IMR-90 (cell line): Measurements from ENCODE around the gene S100A13. TPM values are rescaled to one million over a fixed set of nuclear protein-coding genes. Genes with fewer than 3 reads are reported as not detected.

Experiments
- ATAC-seq: fragments of 200-7000 bp; cut with Tn5 transposase; 2 replicates; pipeline ENCODE4 v1.9.1; 2020; ENCODE audit warnings: low read depth, mild to moderate bottlenecking, moderate library complexity
- BruUV-seq: library from RNA; stranded (reverse); fragments of 400-500 nt; replicated peaks from 2 replicates; lab custom pipeline; 2021; lab: Mats Ljungman, UMichigan
- CTCF ChIA-PET: fragments of 300-600 bp; formaldehyde crosslinking; extraction: SDS; loops from one replicate; lab custom pipeline; 2021; ENCODE audit warnings: antibody characterized with exemption; lab: Yijun Ruan, JAX
- POLR2A ChIA-PET: fragments of 300-600 bp; sonication (Branson Sonifier 250); formaldehyde crosslinking; loops from one replicate; lab custom pipeline; 2022; ENCODE audit warnings: antibody characterized with exemption; ENCODE audit not compliant: unreplicated experiment; lab: Charles Lee
- DNase-seq: peaks from one replicate; pipeline ENCODE4 v3.0.0; 2013
- H2AFZ ChIP-seq: replicated peaks from 2 replicates; pipeline ENCODE3; 2013; ENCODE audit warnings: low read length, mild to moderate bottlenecking; ENCODE audit not compliant: poor library complexity
- H2AK5ac ChIP-seq: 2 replicates; pipeline ENCODE4 v1.6.1; 2013; ENCODE audit warnings: low read depth, low read length, inconsistent platforms
- H2AK9ac ChIP-seq: replicated peaks from 2 replicates; pipeline ENCODE3; 2013; ENCODE audit warnings: mild to moderate bottlenecking, low read depth, low read length, moderate library complexity; ENCODE audit not compliant: poor library complexity
- H2BK120ac ChIP-seq: 2 replicates; pipeline ENCODE4 v1.6.1; 2013; ENCODE audit warnings: low read depth, low read length, inconsistent platforms
- H2BK15ac ChIP-seq: 3 replicates; pipeline ENCODE4 v1.6.1; 2013; ENCODE audit warnings: low read depth, low read length, inconsistent platforms
- H2BK20ac ChIP-seq: 2 replicates; pipeline ENCODE4 v1.6.1; 2013; ENCODE audit warnings: low read depth, mild to moderate bottlenecking, inconsistent platforms, low read length, moderate library complexity
- H2BK5ac ChIP-seq: 2 replicates; pipeline ENCODE4 v1.6.1; 2013; ENCODE audit warnings: mild to moderate bottlenecking, low read depth, low read length, inconsistent platforms; ENCODE audit not compliant: poor library complexity, severe bottlenecking
- H3K14ac ChIP-seq: replicated peaks from 2 replicates; pipeline ENCODE4 v1.6.1; 2013; ENCODE audit warnings: low read depth, low read length, inconsistent platforms
- H3K18ac ChIP-seq: 2 replicates; pipeline ENCODE4 v1.6.1; 2013; ENCODE audit warnings: low read depth, low read length, control low read depth
- H3K23ac ChIP-seq: 2 replicates; pipeline ENCODE4 v1.6.1; 2013; ENCODE audit warnings: low read depth, low read length, inconsistent platforms
- H3K27ac ChIP-seq: 2 replicates; pipeline ENCODE4 v1.5.1; 2013; ENCODE audit warnings: mild to moderate bottlenecking, control low read depth, low read length; ENCODE audit not compliant: insufficient read depth
- H3K27me3 ChIP-seq: 2 replicates; pipeline ENCODE4 v1.6.1; 2013; ENCODE audit warnings: low read length; ENCODE audit not compliant: control insufficient read depth, insufficient read depth
- H3K36me3 ChIP-seq: 2 replicates; pipeline ENCODE4 v1.6.1; 2013; ENCODE audit warnings: low read length, mixed read lengths; ENCODE audit not compliant: control insufficient read depth, insufficient read depth
- H3K4ac ChIP-seq: 2 replicates; pipeline ENCODE4 v1.6.1; 2013; ENCODE audit warnings: low read depth, low read length, inconsistent platforms
- H3K4me1 ChIP-seq: 2 replicates; pipeline ENCODE4 v1.6.1; 2013; ENCODE audit warnings: low read length, mixed read lengths; ENCODE audit not compliant: control insufficient read depth, insufficient read depth
- H3K4me2 ChIP-seq: 2 replicates; pipeline ENCODE4 v1.6.1; 2013; ENCODE audit warnings: low read depth, mild to moderate bottlenecking, control low read depth, low read length, moderate library complexity
- H3K4me3 ChIP-seq: 2 replicates; pipeline ENCODE4 v1.5.1; 2013; ENCODE audit warnings: low read depth, mild to moderate bottlenecking, control low read depth, low read length, moderate library complexity; ENCODE audit not compliant: insufficient read depth
- H3K56ac ChIP-seq: 2 replicates; pipeline ENCODE4 v1.6.1; 2013; ENCODE audit warnings: low read length, inconsistent platforms; ENCODE audit not compliant: insufficient read depth; ENCODE audit errors: extremely low read depth
- H3K79me1 ChIP-seq, 2 experiments: 2 replicates each; pipeline ENCODE4 v1.6.1; 2013; ENCODE audit warnings: low read length in 2 of 2, inconsistent platforms in 1 of 2, low read depth in 1 of 2
- H3K9ac ChIP-seq: 2 replicates; pipeline ENCODE4 v1.6.1; 2013; ENCODE audit warnings: low read depth, low read length, control low read depth
- H3K9me1 ChIP-seq: 2 replicates; pipeline ENCODE4 v1.6.1; 2013; ENCODE audit warnings: low read length, inconsistent platforms; ENCODE audit not compliant: insufficient read depth
- H3K9me3 ChIP-seq: 2 replicates; pipeline ENCODE4 v1.6.1; 2013; ENCODE audit warnings: low read length; ENCODE audit not compliant: control insufficient read depth, insufficient read depth
- H4K20me1 ChIP-seq: 2 replicates; pipeline ENCODE4 v1.6.1; 2013; ENCODE audit warnings: low read length, inconsistent platforms; ENCODE audit not compliant: insufficient read depth
- H4K5ac ChIP-seq: 2 replicates; pipeline ENCODE4 v1.6.1; 2013; ENCODE audit warnings: mild to moderate bottlenecking, low read depth, low read length, control low read depth
- H4K8ac ChIP-seq, 2 experiments: 2 replicates each; pipeline ENCODE4 v1.6.1; 2013; ENCODE audit warnings: low read depth in 2 of 2, low read length in 2 of 2, control low read depth in 1 of 2, inconsistent platforms in 1 of 2
- H4K91ac ChIP-seq: 2 replicates; pipeline ENCODE4 v1.6.1; 2013; ENCODE audit warnings: low read depth, low read length, inconsistent platforms; ENCODE audit not compliant: insufficient read depth
- BHLHE40 ChIP-seq: fragments of 150-350 bp; IDR thresholded peaks from 2 replicates; pipeline ENCODE4 v1.6.1; 2016; ENCODE audit warnings: mild to moderate bottlenecking, low read depth, low read length
- CEBPB ChIP-seq: IDR thresholded peaks from 2 replicates; pipeline ENCODE4 v1.6.1; 2012; ENCODE audit warnings: low read depth, low read length, improper control_type of control experiment
- ELK1 ChIP-seq: fragments of 150-350 bp; IDR thresholded peaks from 2 replicates; pipeline ENCODE4 v1.6.1; 2016; ENCODE audit warnings: low read depth, mild to moderate bottlenecking, low read length, moderate library complexity, borderline replicate concordance
- RFX5 ChIP-seq: IDR thresholded peaks from 2 replicates; pipeline ENCODE4 v1.8.0; 2012; ENCODE audit warnings: low read depth, mild to moderate bottlenecking, low read length, moderate library complexity
- SMC3 ChIP-seq: fragments of 150-350 bp; IDR thresholded peaks from 2 replicates; pipeline ENCODE4 v1.6.1; 2016; ENCODE audit warnings: low read depth, mild to moderate bottlenecking, antibody characterized with exemption, low read length, moderate library complexity
- WGBS, 2 experiments: methylation state at CpG; one replicate each; pipeline versions ENCODE4 v1.1.5 to v1.1.7; 2013; ENCODE audit warnings: missing lambda C conversion rate in 2 of 2; ENCODE audit not compliant: insufficient read length in 1 of 2; ENCODE audit errors: extremely low coverage in 2 of 2; 5-methylcytosine and 5-hydroxymethylcytosine counted together
- dilution Hi-C: fragments of 300-500 bp; cut with HindIII; formaldehyde crosslinking; loops from one replicate; pipeline ENCODE4 v1.14.3; 2018; ENCODE audit warnings: low sequenced_read_pairs; ENCODE audit not compliant: unreplicated experiment
- in situ Hi-C: fragments of 300-500 bp; cut with MboI; formaldehyde crosslinking; loops from 3 replicates; pipeline ENCODE4 v1.14.3; 2019; ENCODE audit warnings: low sequenced_read_pairs, inconsistent platforms, mixed read lengths
- intact Hi-C: fragments of 100-400 bp; cut with micrococcal nuclease; formaldehyde crosslinking; loops from 2 replicates; pipeline ENCODE4 v1.10.0; 2022
- polyA plus RNA-seq, 3 experiments: library from polyadenylated mRNA; depleted of rRNA; stranded (reverse); fragments of >200 nt; gene quantifications; 2 replicates each; pipeline ENCODE4 v1.2.3, GENCODE V29; 2012; ENCODE audit warnings: low replicate concordance in 1 of 3
- total RNA-seq: library from RNA; depleted of rRNA; stranded (reverse); fragments of >200 nt; gene quantifications from 2 replicates; pipeline ENCODE4 v1.2.3, GENCODE V29; 2012

Gene S100A13
- total and polyA plus RNA-seq, 2 of the 4 experiments (the other 2 are of a cell fraction), result 122 to 468 TPM

GRCh38 chr1:153626477-153626903, 815 bp downstream of the S100A13 start:
- H2AFZ ChIP-seq, result peak overlapping the region; percentile 84
- no TSS peak for BruUV-seq

More at GRCh38 chr1:153626477-153626903, 815 bp downstream of the S100A13 start:
- ChIA-PET POLR2A (interaction anchor here (0.6 to 2.3 kb wide), 9 partner anchors 12 to 93 kb away, joined by 4 to 10 read pairs (median 5); partner anchors contain the start of genes S100A16 and S100A6), CTCF (interaction anchor here (1.1 to 2.3 kb wide), 8 partner anchors 10 to 120 kb away, joined by 3 to 18 read pairs (median 7); partner anchors contain the start of genes S100A14 and S100A16)
- Histone ChIP-seq H2BK20ac (peak overlapping the region; percentile 46), H2BK5ac (peak overlapping the region; percentile 92), H3K14ac (peak overlapping the region; percentile 99), H3K36me3 (peaks cover 11% of the 10 kb centered on the region), H3K4me2 (peak overlapping the region; percentile 83), H2BK15ac (peak overlapping the region; percentile 82; the same call in 2 of the 3 replicates), H3K4me3 (peak overlapping the region; percentile 54), H4K20me1 (no peaks in the 10 kb centered on the region), H3K27ac (peak overlapping the region; percentile 96), H2BK120ac (peak overlapping the region; percentile 83), H3K79me1 (peaks cover 24 to 41% of the 10 kb centered on the region in 2 experiments), H4K91ac (peak overlapping the region; percentile 97), H3K56ac (peak overlapping the region; percentile 94), H3K18ac (peak overlapping the region; percentile 73), H2AK9ac (peak overlapping the region; percentile 97), H4K8ac (peak overlapping the region; percentile 87 to 89; a peak in 2 of 4 replicates), H3K27me3 (no peaks in the 10 kb centered on the region), H3K23ac (peak overlapping the region; percentile 82), H4K5ac (peak overlapping the region; percentile 28), H3K4ac (peak overlapping the region; percentile 96), H3K9me3 (no peaks in the 10 kb centered on the region), H3K9me1 (peaks cover 29% of the 10 kb centered on the region), H3K4me1 (peaks cover 14% of the 10 kb centered on the region), H2AK5ac (peak overlapping the region; percentile 99), H3K9ac (peak overlapping the region; percentile 85)
- intact Hi-C loops (loop anchor here (2.0 to 5.0 kb wide), 2 partner anchors 54 to 94 kb away; no protein-coding TSS in a partner anchor), dilution Hi-C loops (no loop called here), in situ Hi-C loops (no loop called here)
- no peak for TF ChIP-seq RFX5
- TF ChIP-seq ELK1, result no peak
- TF ChIP-seq BHLHE40, result no peak
- TF ChIP-seq SMC3, result no peak
- TF ChIP-seq CEBPB, result no peak
- ATAC-seq (no peak), DNase-seq (no peak)
- WGBS, 2 experiments, result 60% methylated on average over 1 of the region's 3 CpGs; no CpG with 5 or more reads in 1 of the 2 experiments
